Tibial artery (tissue), 4 donors: ENCODE measurements around the gene GPM6B.

Experiments
- DNase-seq, 2 donors: peaks; one replicate each; pipeline ENCODE4 v3.0.0-alpha.2; 2019
- H3K27ac ChIP-seq, 2 donors: fragments of 200-600 bp; sonication (generic) in 1 of 2; 1 replicate in 1 of 2; 2 replicates in 1 of 2; pipeline ENCODE4 v1.5.1; 2018 to 2019; ENCODE audit warnings: mild to moderate bottlenecking in 1 of 2
- H3K27me3 ChIP-seq, 2 donors: fragments of 200-600 bp; sonication (generic) in 1 of 2; one replicate each; pipeline versions ENCODE4 v1.5.1 to v1.6.0; 2016 to 2019
- H3K36me3 ChIP-seq, 3 donors: fragments of 200-600 bp; sonication (generic) in 2 of 3; one replicate each; pipeline ENCODE4 v1.5.1; 2016 to 2019; ENCODE audit warnings: mild to moderate bottlenecking in 2 of 3
- H3K4me1 ChIP-seq, 4 donors: fragments of 200-600 bp; sonication (generic) in 2 of 4; 1 replicate in 3 of 4; 2 replicates in 1 of 4; pipeline ENCODE4 v1.5.1; 2016 to 2019
- H3K4me3 ChIP-seq, 2 donors: fragments of 200-600 bp; sonication (generic) in 1 of 2; 1 replicate in 1 of 2; 2 replicates in 1 of 2; pipeline ENCODE4 v1.5.1; 2018 to 2019; ENCODE audit warnings: mild to moderate bottlenecking in 2 of 2
- H3K9me3 ChIP-seq, 3 donors: fragments of 200-600 bp; sonication (generic) in 1 of 3; one replicate each; pipeline ENCODE4 v1.5.1; 2016 to 2019
- intact Hi-C: fragments of 100-400 bp; cut with DNase I; formaldehyde crosslinking; loops from one replicate; pipeline ENCODE4 v1.15.0; 2023; ENCODE audit warnings: low total_unique reads
- TF ChIP-seq, protein P1 (sequence below), 2 experiments: fragments of 200-600 bp in 1 of 2; fragments of 450-650 bp in 1 of 2; IDR thresholded peaks; one replicate each; pipeline ENCODE4 v1.5.1; 2017 to 2019; ENCODE audit warnings: antibody characterized with exemption in 2 of 2, mild to moderate bottlenecking in 1 of 2, moderate library complexity in 1 of 2

Gene GPM6B

DNA sequence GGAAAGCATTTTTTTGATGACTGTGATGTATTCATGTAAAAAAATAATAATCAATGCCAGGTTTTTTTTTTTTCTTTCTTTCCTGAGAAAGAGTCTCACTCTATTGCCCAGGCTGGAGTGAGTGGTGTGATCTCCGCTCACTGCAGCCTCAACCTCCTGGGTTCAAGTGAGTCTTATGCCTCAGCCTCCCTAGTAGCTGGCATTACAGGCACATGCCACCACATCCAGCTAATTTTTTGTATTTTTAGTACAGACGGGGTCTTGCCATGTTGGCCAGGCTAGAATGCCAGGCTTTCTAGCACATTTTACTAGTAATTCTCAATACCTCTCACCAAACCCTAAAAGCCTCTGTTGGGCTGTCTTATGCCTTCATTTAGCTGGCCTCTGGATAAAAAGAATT is 25.7 kb downstream of the GPM6B start:
- H3K27ac ChIP-seq: peak overlapping the region; percentile 64 to 80
- intact Hi-C loops: no loop called here

DNA sequence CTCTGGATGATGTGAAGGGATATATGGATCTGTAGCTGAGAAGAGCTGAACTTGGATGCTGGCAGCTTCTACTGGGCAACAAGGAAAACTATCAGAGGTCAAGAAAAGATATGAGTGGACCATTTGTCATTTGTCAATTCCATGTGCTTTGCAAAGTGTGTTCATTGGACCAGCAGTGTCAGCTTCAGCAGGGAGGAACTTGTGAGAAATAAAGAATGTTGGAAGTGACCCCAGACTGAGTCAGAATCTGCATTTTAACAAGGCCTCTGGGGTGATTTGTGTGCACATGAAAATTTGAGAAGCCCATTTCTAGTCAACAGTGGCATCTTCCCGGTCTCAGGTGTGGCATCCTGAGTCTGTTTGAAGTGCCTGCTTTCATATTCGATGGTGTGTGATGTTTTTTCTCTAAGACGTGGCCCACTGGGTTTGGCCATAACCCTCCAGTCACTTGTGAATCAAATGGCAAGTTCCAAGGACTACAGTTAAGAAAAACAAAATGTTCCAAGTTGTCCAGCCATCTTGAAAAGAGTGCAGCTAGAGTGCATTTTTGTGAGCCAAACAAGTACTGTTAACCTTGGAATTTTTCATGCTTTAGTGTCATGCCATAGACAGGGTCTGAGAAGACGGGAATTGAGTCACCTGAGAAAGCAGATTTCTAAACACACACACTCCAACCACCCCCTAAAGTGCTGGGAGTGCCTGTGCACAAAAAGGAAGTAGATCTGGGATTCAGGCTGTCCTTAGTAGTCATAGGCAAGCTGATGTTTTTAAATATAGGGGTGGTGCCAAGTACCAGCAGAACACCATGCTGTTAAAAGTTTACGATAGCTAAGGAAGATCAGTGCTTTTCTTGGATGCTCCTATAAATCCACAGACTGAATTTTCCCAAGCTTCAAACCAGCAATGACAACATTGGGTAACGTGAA is 26.4 kb downstream of the GPM6B start:
- TF ChIP-seq, protein P1, sequence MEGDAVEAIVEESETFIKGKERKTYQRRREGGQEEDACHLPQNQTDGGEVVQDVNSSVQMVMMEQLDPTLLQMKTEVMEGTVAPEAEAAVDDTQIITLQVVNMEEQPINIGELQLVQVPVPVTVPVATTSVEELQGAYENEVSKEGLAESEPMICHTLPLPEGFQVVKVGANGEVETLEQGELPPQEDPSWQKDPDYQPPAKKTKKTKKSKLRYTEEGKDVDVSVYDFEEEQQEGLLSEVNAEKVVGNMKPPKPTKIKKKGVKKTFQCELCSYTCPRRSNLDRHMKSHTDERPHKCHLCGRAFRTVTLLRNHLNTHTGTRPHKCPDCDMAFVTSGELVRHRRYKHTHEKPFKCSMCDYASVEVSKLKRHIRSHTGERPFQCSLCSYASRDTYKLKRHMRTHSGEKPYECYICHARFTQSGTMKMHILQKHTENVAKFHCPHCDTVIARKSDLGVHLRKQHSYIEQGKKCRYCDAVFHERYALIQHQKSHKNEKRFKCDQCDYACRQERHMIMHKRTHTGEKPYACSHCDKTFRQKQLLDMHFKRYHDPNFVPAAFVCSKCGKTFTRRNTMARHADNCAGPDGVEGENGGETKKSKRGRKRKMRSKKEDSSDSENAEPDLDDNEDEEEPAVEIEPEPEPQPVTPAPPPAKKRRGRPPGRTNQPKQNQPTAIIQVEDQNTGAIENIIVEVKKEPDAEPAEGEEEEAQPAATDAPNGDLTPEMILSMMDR (IDR thresholded peaks at IDR 0.05): no peak
- intact Hi-C loops: no loop called here
- Histone ChIP-seq H3K36me3 (no peaks in the 10 kb centered on the region), H3K4me1 (peaks cover 0 to 22% (median 7%) of the 10 kb centered on the region in 4 donors), H3K9me3 (no peaks in the 10 kb centered on the region), H3K4me3 (no peak overlapping the region), H3K27ac (peak overlapping the region; percentile 64 to 80), H3K27me3 (no peaks in the 10 kb centered on the region)
- no peak for DNase-seq

More for the DNA sequence above, 25.7 kb downstream of the GPM6B start:
- DNase-seq: no peak
- Histone ChIP-seq H3K4me1 (peaks cover 0 to 22% (median 7%) of the 10 kb centered on the region in 4 donors), H3K36me3 (no peaks in the 10 kb centered on the region), H3K9me3 (no peaks in the 10 kb centered on the region), H3K4me3 (no peak overlapping the region), H3K27me3 (no peaks in the 10 kb centered on the region)
- TF ChIP-seq, protein P1 (IDR thresholded peaks at IDR 0.05): no peak

DNA sequence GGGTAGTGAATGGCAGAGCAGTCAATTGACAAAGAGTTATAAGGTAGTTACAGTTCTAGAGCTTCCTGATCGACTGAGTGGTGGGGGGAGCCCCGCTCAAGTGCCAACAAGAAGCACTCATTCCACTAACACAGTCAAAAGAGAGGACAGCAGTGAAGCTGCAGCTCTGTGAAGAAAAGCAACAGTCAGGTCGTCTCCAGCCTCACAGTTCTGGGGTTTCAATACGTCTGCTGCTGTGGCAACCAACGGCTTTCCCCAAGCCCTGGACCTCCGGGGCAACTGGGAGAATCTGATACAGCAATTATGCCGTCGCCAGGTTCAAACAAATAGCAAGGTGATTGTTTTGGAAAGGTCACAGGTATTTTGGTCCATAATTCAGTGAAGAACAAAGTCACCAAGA is 30.8 kb downstream of the GPM6B start:
- Histone ChIP-seq H3K4me3 (no peak overlapping the region), H3K36me3 (no peaks in the 10 kb centered on the region), H3K27me3 (no peaks in the 10 kb centered on the region), H3K4me1 (peaks cover 0 to 8% (median 2%) of the 10 kb centered on the region in 4 donors), H3K27ac (no peak overlapping the region), H3K9me3 (no peaks in the 10 kb centered on the region)
- TF ChIP-seq, protein P1 (IDR thresholded peaks at IDR 0.05): no peak
- DNase-seq: no peak
- intact Hi-C loops: no loop called here

DNA sequence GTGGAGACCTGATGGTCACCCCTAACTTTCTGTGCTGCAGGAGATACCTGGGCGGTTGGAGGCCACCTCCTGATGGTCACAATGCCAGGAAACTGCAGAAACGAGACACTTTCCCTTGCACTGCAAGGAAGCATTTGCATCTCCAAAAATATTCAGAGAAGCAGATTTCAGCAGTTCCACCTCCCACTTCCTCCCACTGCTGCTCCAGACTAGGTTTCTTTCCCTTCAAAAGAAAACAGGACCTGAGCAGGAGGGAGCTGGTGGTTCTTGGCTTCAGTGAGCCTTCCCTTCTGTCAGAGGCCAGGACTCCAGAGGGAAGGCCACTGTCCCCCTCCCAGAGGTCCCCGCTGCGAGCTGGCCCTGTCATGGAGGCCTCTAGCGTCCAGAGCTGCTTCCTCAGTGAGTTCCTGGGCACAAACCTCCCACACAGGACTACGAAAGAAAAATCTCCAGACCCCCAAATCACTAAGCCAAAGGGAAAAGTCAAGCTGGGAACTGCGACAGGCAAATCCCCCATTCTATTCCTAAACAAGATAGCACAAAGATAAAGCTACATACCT is 35.9 kb downstream of the GPM6B start:
- Histone ChIP-seq H3K36me3 (peaks cover 0 to 9% (median 0%) of the 10 kb centered on the region in 3 donors), H3K27ac (no peak overlapping the region), H3K9me3 (no peaks in the 10 kb centered on the region), H3K4me1 (no peaks in the 10 kb centered on the region), H3K27me3 (no peaks in the 10 kb centered on the region), H3K4me3 (no peak overlapping the region)
- intact Hi-C loops: no loop called here
- TF ChIP-seq, protein P1 (IDR thresholded peaks at IDR 0.05): no peak
- DNase-seq: no peak

DNA sequence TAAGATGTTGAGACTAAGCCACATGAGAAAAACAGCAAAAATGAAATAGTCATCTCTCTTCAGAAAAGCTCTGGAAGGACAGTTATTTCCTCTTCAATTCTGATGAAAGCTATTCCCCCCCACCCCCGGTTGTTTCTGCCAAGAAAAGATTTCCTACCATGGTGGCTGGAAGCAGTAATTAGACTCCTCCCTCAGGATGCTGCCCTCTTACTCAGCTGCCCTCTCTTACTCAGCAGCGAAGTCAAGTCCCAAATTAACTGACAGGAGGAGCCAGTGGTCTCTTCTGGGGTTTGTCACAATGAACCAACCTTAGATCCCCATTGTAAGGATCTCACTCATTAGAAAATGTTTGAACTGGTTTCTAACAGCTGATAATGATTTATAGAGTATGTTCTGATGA is 38.0 kb downstream of the GPM6B start:
- peaks cover 0 to 28% (median 9%) of the 10 kb centered on the region in 3 donors for H3K36me3 ChIP-seq
- intact Hi-C loops: no loop called here
- DNase-seq: no peak
- no peak overlapping the region for H3K4me3 ChIP-seq
- H3K4me1 ChIP-seq: no peaks in the 10 kb centered on the region
- H3K27ac ChIP-seq: no peak overlapping the region
- H3K9me3 ChIP-seq: no peaks in the 10 kb centered on the region
- no peaks in the 10 kb centered on the region for H3K27me3 ChIP-seq
- TF ChIP-seq, protein P1 (IDR thresholded peaks at IDR 0.05): no peak
